WTC11 (cell line): Measurements from ENCODE around the gene SEMA4D. TPM values are rescaled to one million over a fixed set of nuclear protein-coding genes. Genes with fewer than 3 reads are reported as not detected.

Experiments
- ATAC-seq: fragments of 200-7000 bp; cut with Tn5 transposase; 2 replicates; pipeline ENCODE4 v1.10.0; 2021; ENCODE audit warnings: mild to moderate bottlenecking, moderate library complexity
- CTCF ChIA-PET: fragments of 300-600 bp; sonication (Branson Sonifier 250); formaldehyde crosslinking; loops from one replicate; lab custom pipeline; 2021; ENCODE audit warnings: antibody characterized with exemption; lab: Charles Lee
- POLR2A ChIA-PET: fragments of 350-600 bp; sonication (Branson Sonifier 250); formaldehyde crosslinking; loops from one replicate; lab custom pipeline; 2021; ENCODE audit warnings: antibody characterized with exemption; lab: Charles Lee
- DNase-seq: peaks from one replicate; pipeline ENCODE4 v3.0.0; 2021; ENCODE audit warnings: low spot score
- H3K27ac Mint-ChIP-seq: 2 replicates; pipeline ENCODE4 v1.8.0; 2021; ENCODE audit warnings: mixed read lengths
- H3K27me3 Mint-ChIP-seq: 2 replicates; pipeline ENCODE4 v1.8.0; 2021; ENCODE audit warnings: low read depth, mild to moderate bottlenecking, moderate library complexity, mixed read lengths
- H3K36me3 Mint-ChIP-seq: 2 replicates; pipeline ENCODE4 v1.8.0; 2021; ENCODE audit warnings: mixed read lengths
- H3K4me1 Mint-ChIP-seq: 2 replicates; pipeline ENCODE4 v1.8.0; 2022; ENCODE audit warnings: mixed read lengths
- H3K4me3 Mint-ChIP-seq: 2 replicates; pipeline ENCODE4 v1.8.0; 2021; ENCODE audit warnings: mild to moderate bottlenecking, moderate library complexity, mixed read lengths
- H3K9me3 Mint-ChIP-seq: 2 replicates; pipeline ENCODE4 v1.8.0; 2021; ENCODE audit warnings: mixed read lengths
- ATF1 ChIP-seq: sonication (generic); formaldehyde crosslinking; IDR thresholded peaks from 2 replicates; pipeline ENCODE4 v1.8.1; 2023; ENCODE audit warnings: mild to moderate bottlenecking, moderate library complexity, missing genetic modification reagents
- CBFB ChIP-seq: sonication (generic); formaldehyde crosslinking; IDR thresholded peaks from 2 replicates; pipeline ENCODE4 v1.8.1; 2022; ENCODE audit warnings: mild to moderate bottlenecking, low read depth, missing genetic modification reagents
- CDX4 ChIP-seq: fragments of 250-450 bp; sonication (Bioruptor Pico); IDR thresholded peaks from 2 replicates; pipeline ENCODE4 v1.9.0; 2021; ENCODE audit warnings: moderate library complexity, mild to moderate bottlenecking, inconsistent platforms, borderline replicate concordance
- CREM ChIP-seq: sonication (generic); formaldehyde crosslinking; IDR thresholded peaks from 2 replicates; pipeline ENCODE4 v1.8.1; 2022; ENCODE audit warnings: mild to moderate bottlenecking, missing genetic modification reagents, moderate library complexity
- CTCF ChIP-seq: fragments of 200-600 bp; IDR thresholded peaks from 2 replicates; pipeline ENCODE4 v1.8.0; 2022; ENCODE audit warnings: antibody characterized with exemption
- E2F1 ChIP-seq: sonication (generic); formaldehyde crosslinking; IDR thresholded peaks from 2 replicates; pipeline ENCODE4 v1.8.0; 2022; ENCODE audit warnings: mild to moderate bottlenecking, missing genetic modification reagents
- ESRRA ChIP-seq: sonication (generic); formaldehyde crosslinking; IDR thresholded peaks from 2 replicates; pipeline ENCODE4 v1.8.1; 2022; ENCODE audit warnings: mild to moderate bottlenecking, missing genetic modification reagents, borderline replicate concordance
- FOXK1 ChIP-seq: sonication (generic); formaldehyde crosslinking; IDR thresholded peaks from 2 replicates; pipeline ENCODE4 v1.8.0; 2022; ENCODE audit warnings: mild to moderate bottlenecking, moderate library complexity, missing genetic modification reagents
- MXD4 ChIP-seq: fragments of 250-450 bp; sonication (Bioruptor Pico); IDR thresholded peaks from 2 replicates; pipeline ENCODE4 v1.8.0; 2021; ENCODE audit warnings: mild to moderate bottlenecking, moderate library complexity, borderline replicate concordance
- NFE2L1 ChIP-seq: sonication (generic); formaldehyde crosslinking; IDR thresholded peaks from 2 replicates; pipeline ENCODE4 v1.8.1; 2023; ENCODE audit warnings: missing genetic modification reagents
- NR1H2 ChIP-seq: sonication (generic); formaldehyde crosslinking; IDR thresholded peaks from 2 replicates; pipeline ENCODE4 v1.9.0; 2021; ENCODE audit warnings: mild to moderate bottlenecking, moderate library complexity, missing genetic modification reagents
- NR3C1 ChIP-seq: sonication (generic); formaldehyde crosslinking; conservative IDR thresholded peaks from 2 replicates; pipeline ENCODE4 v1.8.1; 2023; ENCODE audit warnings: low read depth, mild to moderate bottlenecking, missing genetic modification reagents
- SOX15 ChIP-seq: fragments of 250-450 bp; sonication (Bioruptor Pico); IDR thresholded peaks from 2 replicates; pipeline ENCODE4 v1.9.0; 2021; ENCODE audit warnings: mild to moderate bottlenecking
- TEAD1 ChIP-seq: sonication (generic); formaldehyde crosslinking; IDR thresholded peaks from 2 replicates; pipeline ENCODE4 v1.8.0; 2022; ENCODE audit warnings: mild to moderate bottlenecking, missing genetic modification reagents
- ZBTB21 ChIP-seq: sonication (generic); formaldehyde crosslinking; IDR thresholded peaks from 2 replicates; pipeline ENCODE4 v1.8.1; 2023; ENCODE audit warnings: mild to moderate bottlenecking, missing genetic modification reagents, borderline replicate concordance
- ZNF281 ChIP-seq: sonication (generic); formaldehyde crosslinking; IDR thresholded peaks from 2 replicates; pipeline ENCODE4 v1.8.0; 2023; ENCODE audit warnings: mild to moderate bottlenecking, missing genetic modification reagents
- ZNF396 ChIP-seq: fragments of 250-450 bp; sonication (Bioruptor Pico); IDR thresholded peaks from 2 replicates; pipeline ENCODE4 v1.8.0; 2021; ENCODE audit warnings: mild to moderate bottlenecking, moderate library complexity, borderline replicate concordance
- ZNF416 ChIP-seq: fragments of 250-450 bp; sonication (Bioruptor Pico); IDR thresholded peaks from 2 replicates; pipeline ENCODE4 v1.9.0; 2021; ENCODE audit warnings: mild to moderate bottlenecking, inconsistent platforms
- ZNF425 ChIP-seq: fragments of 250-450 bp; sonication (Bioruptor Pico); conservative IDR thresholded peaks from 2 replicates; pipeline ENCODE4 v1.9.0; 2021; ENCODE audit warnings: mild to moderate bottlenecking
- ZSCAN18 ChIP-seq: fragments of 250-450 bp; sonication (Bioruptor Pico); IDR thresholded peaks from 2 replicates; pipeline ENCODE4 v2.1.2; 2022; ENCODE audit warnings: mild to moderate bottlenecking, moderate library complexity
- total RNA-seq: library from RNA; stranded (reverse); gene quantifications from 3 replicates; pipeline ENCODE4 v1.2.3, GENCODE V29; 2021

The SEMA4D gene
- total RNA-seq, 1 experiment from 2014 or later, result 67.8 TPM

- no peak for TF ChIP-seq ZSCAN18 (CRISPR knock-in tag)
- TF ChIP-seq MXD4 (CRISPR knock-in tag), result no peak
- TF ChIP-seq NR3C1 (CRISPR knock-in tag), result no peak
- no peak for TF ChIP-seq NFE2L1 (CRISPR knock-in tag)
- TF ChIP-seq ATF1 (CRISPR knock-in tag), result no peak
- no peak for TF ChIP-seq SOX15 (CRISPR knock-in tag)
- TF ChIP-seq ZNF425 (CRISPR knock-in tag), result no peak
- no peak for TF ChIP-seq TEAD1 (CRISPR knock-in tag)
- no peak for TF ChIP-seq ZBTB21 (CRISPR knock-in tag)
- no peak for TF ChIP-seq CBFB (CRISPR knock-in tag)
- TF ChIP-seq, all 79 proteins: peak for 0
These were observed 150.3 kb downstream of the SEMA4D start for GRCh38 chr9:89347651-89348050.

GRCh38 chr9:89346696-89347095 is 151.2 kb downstream of the SEMA4D start:
- ChIA-PET POLR2A (no interaction called here), CTCF (interaction anchor here (0.6 kb wide), 1 partner anchor 76 kb away, joined by 3 read pairs; no protein-coding TSS in a partner anchor)
- H3K9me3 Mint-ChIP-seq, result no peaks in the 10 kb centered on the region
- H3K36me3 Mint-ChIP-seq, result peaks cover 95% of the 10 kb centered on the region
- no peak overlapping the region for H3K4me3 Mint-ChIP-seq
- H3K27me3 Mint-ChIP-seq, result no peaks in the 10 kb centered on the region
- DNase-seq (no peak), ATAC-seq (no peak)
- no peak overlapping the region for H3K27ac Mint-ChIP-seq
- no peaks in the 10 kb centered on the region for H3K4me1 Mint-ChIP-seq
- TF ChIP-seq NR3C1 (CRISPR knock-in tag) (no peak), CTCF (no peak), E2F1 (no peak), CREM (CRISPR knock-in tag) (no peak), FOXK1 (CRISPR knock-in tag) (no peak), ZNF281 (CRISPR knock-in tag) (no peak), MXD4 (CRISPR knock-in tag) (no peak), ZNF416 (no peak), SOX15 (CRISPR knock-in tag) (no peak), ESRRA (CRISPR knock-in tag) (no peak), ZNF396 (no peak), ZNF425 (CRISPR knock-in tag) (no peak), ZBTB21 (CRISPR knock-in tag) (no peak), CDX4 (no peak), NFE2L1 (CRISPR knock-in tag) (no peak), NR1H2 (CRISPR knock-in tag) (no peak)

More at GRCh38 chr9:89347651-89348050, 150.3 kb downstream of the SEMA4D start:
- POLR2A ChIA-PET, result no interaction called here
- no peak for DNase-seq
- Mint-ChIP-seq H3K4me1 (no peaks in the 10 kb centered on the region), H3K36me3 (peaks cover 95% of the 10 kb centered on the region), H3K27me3 (no peaks in the 10 kb centered on the region), H3K9me3 (no peaks in the 10 kb centered on the region), H3K27ac (no peak overlapping the region), H3K4me3 (no peak overlapping the region)
- ATAC-seq, result no peak
- CTCF ChIA-PET, result no interaction called here
